Ramos (cell line): Measurements from ENCODE around the gene FGGY.
"Not testable (repeated sequence)": the region's sequence is repeated elsewhere in the genome, so short reads cannot be mapped to it uniquely, and the experiment has no call there.

Source experiments
- in situ Hi-C: fragments of 300-500 bp; cut with MboI; formaldehyde crosslinking; loops from one replicate; pipeline ENCODE4 v1.14.3; 2022; ENCODE audit warnings: low sequenced_read_pairs; ENCODE audit not compliant: unreplicated experiment

FGGY gene

DNA sequence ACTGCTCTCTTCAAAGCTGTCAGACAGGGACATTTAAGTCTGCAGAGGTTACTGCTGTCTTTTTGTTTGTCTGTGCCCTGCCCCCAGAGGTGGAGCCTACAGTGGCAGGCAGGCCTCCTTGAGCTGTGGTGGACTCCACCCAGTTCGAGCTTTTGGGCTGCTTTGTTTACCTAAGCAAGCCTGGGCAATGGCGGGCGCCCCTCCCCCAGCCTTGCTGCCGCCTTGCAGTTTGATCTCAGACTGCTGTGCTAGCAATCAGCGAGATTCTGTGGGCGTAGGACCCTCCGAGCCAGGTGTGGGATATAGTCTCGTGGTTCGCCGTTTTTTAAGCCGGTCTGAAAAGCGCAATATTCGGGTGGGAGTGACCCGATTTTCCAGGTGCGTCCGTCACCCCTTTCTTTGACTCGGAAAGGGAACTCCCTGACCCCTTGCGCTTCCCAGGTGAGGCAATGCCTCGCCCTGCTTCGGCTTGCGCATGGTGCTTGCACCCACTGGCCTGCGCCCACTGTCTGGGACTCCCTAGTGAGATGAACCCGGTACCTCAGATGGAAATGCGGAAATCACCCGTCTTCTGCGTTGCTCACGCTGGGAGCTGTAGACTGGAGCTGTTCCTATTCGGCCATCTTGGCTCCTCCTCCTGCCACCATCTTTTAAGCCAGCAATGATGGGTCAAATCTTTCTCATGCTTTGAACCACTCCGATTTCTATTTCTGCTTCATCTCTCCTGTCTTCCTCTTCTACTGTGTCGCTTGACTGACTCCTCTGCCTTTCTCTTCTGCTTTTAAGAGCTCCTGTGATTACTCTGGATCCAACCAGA, 356.5 kb downstream of the FGGY start:
- in situ Hi-C loops = not testable (repeated sequence)

DNA sequence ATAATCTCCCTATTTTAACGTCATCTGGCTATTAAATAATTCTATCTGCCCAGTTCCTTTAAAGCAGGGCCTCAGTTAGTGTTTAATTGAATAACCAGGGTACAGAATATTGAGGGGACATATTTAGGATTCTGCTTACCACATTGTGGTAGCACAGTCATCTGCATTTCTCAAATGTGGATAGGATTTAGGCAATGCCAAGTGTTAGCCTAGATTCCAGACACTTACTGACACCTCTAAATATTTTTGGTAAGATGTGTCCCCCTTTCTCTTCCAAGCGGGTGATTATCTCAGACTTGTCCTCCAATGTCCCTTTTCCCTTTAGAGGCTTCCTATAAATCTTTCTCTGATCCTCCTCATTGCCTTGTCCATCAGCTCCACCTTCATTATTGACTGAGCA, 357.1 kb downstream of the FGGY start:
- in situ Hi-C loops = no loop called here

GRCh38 chr1:59657873-59658465, 361.1 kb downstream of the FGGY start:
- in situ Hi-C loops = no loop called here

DNA sequence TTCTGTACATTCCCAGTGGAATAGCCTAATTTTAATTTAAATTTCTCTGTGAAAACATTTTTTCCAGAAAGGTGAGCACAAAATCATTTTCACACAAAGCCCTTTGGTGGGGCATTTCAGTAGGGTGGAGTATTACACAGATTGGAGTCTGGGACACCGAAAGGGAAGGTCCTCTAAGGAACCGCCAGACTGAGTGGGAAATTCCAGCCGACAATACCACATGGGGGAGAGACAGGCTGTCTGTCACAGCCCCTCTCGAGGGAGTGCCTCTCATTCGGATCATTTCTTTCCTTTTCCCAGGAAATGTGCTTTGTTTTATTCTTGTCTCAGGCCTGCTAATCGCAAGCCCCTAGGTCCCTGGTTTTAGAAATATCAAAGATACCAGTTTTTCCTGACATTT, 367.3 kb downstream of the FGGY start:
- in situ Hi-C loops = no loop called here

- in situ Hi-C loops = no loop called here
Observed at GRCh38 chr1:59666106-59666505, 369.2 kb downstream of the FGGY start.

- in situ Hi-C loops = no loop called here
Observed at GRCh38 chr1:59667020-59667419, 370.1 kb downstream of the FGGY start.

DNA sequence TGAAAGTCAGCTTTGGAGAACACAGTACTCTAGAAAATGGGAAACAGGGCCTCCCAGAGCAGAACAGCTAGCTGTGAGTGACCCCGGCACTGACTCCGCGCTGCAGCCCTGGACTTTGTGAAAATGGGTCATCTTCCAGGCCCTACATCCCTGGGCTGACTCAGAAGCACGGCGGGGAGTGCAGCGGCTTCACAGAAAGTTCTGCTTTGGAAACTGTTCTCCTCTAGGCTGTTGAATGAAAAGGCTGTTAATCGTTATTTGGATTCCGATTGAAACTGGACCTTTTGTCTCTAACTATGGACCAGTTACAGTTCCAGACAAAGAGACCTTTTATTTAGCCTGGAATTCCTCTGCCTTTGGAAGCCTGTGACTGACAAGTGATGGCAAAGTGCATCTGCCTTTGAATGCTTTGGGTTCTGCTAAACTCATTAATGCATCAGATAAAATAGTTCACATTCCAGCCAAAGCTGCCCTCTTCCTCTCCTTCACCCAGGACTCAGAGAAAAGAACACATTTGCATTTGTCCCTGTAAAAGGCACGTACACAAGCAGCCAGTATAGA, 372.9 kb downstream of the FGGY start:
- in situ Hi-C loops = no loop called here

DNA sequence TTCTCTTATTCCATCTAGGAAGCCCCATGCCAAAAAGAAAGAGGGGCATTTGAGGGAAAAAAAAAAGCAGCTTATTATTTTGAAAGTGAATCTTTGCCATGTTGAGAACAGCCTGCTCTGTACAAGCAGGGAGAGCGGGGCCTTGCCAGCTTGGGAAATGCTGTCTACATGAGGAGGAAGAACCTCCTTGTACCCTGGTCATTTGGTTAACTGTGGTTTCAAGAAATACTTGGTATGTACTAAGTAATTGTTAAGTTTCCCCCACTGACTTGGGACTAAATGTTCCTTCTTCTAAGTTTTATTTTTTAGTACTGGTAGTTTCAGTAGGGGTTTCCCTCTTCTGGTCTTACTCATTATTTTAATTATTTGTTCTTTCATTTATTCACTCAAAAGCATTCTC, 373.8 kb downstream of the FGGY start:
- in situ Hi-C loops = no loop called here

DNA sequence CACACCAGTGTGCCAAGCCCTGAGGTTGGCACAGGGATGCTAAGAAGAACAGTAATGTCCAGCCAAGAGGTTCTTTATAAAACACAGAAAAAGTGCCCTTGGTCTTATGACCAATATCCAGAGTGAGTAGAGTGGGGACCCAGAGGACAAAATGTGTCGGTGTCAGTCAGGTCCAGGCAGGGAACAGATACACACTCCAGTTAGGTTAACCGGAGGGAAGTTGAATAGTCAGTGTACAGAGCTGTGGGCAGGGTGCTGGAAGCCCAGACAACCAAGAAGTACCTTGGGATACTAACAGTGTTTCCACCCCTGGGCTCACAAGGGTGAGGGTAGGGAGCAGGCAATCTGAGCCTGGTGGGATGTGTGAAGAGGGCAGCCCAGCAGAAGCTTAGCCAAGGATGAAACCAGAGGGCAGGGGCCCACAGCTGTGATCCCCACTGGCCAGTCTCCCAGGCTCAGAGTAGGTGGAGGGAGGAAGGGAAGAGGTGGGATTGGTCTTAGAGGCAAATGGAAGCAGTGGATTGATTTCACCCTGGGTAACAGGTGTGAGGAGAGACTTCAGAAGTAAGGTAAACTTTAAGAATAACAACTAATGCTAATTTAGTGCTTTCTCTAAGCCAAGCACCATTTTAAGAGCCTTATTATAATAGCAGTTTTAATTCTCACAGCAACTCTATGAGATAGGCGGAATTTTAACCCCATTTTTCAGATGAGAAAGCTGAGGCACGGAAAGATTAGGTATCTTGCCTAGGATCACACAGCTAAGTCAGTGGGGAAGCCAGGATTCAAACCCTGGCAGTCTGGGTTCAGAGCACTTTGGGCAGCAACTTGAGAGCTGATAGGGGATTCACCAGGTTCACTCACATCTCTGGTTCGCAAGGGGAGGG, 374.4 kb downstream of the FGGY start:
- in situ Hi-C loops = no loop called here

DNA sequence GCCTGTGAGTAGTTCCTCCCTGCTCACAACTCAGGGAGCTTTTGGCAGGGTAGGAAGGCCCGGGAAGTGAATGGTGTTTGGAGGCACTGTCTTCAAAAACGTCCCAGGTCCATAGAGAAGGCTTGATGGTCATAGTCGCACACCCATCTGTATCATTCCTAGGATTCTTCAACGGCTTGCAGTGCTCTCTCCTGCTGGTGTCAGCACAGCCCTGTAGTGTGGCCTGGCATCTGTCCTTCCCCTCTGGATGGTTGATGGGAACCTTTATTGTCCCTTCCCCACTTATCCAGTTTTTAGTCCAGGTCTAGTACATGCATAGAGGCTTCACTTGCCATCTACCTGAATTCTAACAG, 375.0 kb downstream of the FGGY start:
- in situ Hi-C loops = no loop called here

DNA sequence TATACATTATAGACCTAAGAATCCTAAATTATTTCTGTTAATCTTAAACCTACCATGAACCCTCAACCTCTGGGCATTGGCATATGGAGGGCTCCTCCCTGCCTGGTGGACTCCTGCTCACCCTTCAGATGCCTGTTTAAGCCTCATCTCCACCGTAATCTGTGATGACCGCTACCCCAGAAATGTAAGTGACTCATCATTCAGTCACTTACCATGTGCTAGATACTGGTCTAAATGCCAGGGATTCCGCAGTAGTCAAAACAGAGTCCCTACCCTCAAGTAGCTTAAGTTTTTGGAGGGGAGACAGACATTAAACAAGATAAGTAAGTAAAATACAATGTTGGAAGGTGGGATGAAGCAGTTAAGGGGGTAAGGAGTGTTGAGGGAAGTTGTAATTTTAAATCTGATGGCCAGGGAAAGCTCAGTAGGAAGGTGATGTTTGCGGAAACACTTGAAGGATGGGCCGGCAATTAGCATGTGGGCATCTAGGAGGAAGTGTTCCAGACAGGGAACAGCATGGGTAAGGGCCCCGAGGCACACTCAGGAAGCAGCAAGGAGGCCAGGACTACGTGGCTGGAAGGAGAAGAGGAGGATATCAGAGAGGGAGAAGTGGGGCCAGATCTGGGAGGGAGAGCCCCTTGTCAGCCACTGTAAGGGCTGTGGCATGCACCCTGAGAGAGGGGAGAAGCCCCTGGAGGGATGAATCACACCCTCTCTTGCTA, 376.1 kb downstream of the FGGY start:
- in situ Hi-C loops = no loop called here

- in situ Hi-C loops = no loop called here
Observed at GRCh38 chr1:59673573-59674450, 376.9 kb downstream of the FGGY start.

GRCh38 chr1:59674595-59674994, 377.7 kb downstream of the FGGY start:
- in situ Hi-C loops = no loop called here

DNA sequence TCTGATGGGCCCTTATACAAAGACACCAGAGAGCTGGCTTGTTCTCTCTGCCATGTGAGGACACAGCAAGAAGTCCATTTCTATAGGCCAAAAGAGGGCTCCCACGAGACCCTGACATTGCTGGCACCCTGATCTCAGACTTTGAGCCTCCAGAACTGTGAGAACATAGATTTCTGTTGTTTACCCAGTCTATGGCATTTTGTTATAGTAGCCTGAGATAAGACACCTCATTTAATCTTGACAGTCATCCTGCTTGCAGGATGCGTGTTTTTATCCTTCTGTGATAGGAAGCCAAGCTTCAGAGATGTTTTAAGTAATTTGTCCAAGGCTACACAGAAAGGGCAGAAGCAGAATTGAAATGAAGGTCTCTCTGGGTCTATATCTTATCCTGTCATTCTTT, 379.0 kb downstream of the FGGY start:
- in situ Hi-C loops = no loop called here

DNA sequence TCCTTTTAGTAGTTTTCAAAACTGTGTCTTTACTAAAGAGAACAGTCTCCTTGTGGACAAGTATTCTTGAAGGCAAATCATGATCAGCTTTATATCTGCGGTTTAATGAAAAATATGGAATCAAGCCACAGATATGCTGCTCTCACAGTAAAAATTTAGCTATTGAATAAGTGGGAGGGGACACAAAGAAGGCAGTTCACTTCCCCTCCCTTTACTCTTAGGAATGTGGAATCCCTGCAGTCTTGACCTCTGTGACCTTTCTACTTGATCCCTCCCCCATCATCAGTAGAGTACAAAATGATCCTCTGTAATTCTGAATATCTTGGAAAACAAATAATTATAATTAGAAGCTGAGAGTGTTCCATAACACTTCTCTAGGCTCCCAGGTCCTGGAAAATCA, 381.1 kb downstream of the FGGY start:
- in situ Hi-C loops = no loop called here

GRCh38 chr1:59678493-59679228, 381.8 kb downstream of the FGGY start:
- in situ Hi-C loops = no loop called here

GRCh38 chr1:59680044-59680443, 383.1 kb downstream of the FGGY start:
- in situ Hi-C loops = no loop called here

GRCh38 chr1:59682396-59683080, 385.6 kb downstream of the FGGY start:
- in situ Hi-C loops = no loop called here
